CD4-positive, alpha-beta T cell (primary cell): Measurements from ENCODE around the gene PIK3IP1. TPM values are rescaled to one million over a fixed set of nuclear protein-coding genes. Genes with fewer than 3 reads are reported as not detected.

ENCODE experiments used
- ATAC-seq: fragments of 200-7000 bp; cut with Tn5 transposase; one replicate; pipeline ENCODE4 v1.10.0; 2022; ENCODE audit warnings: mild to moderate bottlenecking; ENCODE audit not compliant: poor library complexity
- CTCF ChIA-PET: fragments of 350-600 bp; sonication (Branson Sonifier 250); formaldehyde crosslinking; loops from one replicate; lab custom pipeline; 2021; ENCODE audit warnings: antibody characterized with exemption, inconsistent platforms; lab: Charles Lee
- POLR2A ChIA-PET: fragments of 350-600 bp; sonication (Branson Sonifier 250); formaldehyde crosslinking; loops from one replicate; lab custom pipeline; 2021; ENCODE audit warnings: antibody characterized with exemption, inconsistent platforms; lab: Charles Lee
- DNase-seq, 14 experiments: peaks; one replicate each; pipeline ENCODE4 v3.0.0-alpha.2; 2013 to 2020; ENCODE audit warnings: mixed read lengths in 2 of 14
- H3K27ac ChIP-seq, 2 donors: one replicate each; pipeline versions ENCODE4 v1.5.1 to v1.7.0; 2013; ENCODE audit warnings: low read length in 2 of 2, low read depth in 1 of 2, mild to moderate bottlenecking in 1 of 2
- H3K27me3 ChIP-seq, 2 experiments: 1 replicate in 1 of 2; 2 replicates in 1 of 2; pipeline versions ENCODE4 v1.6.1 to v1.7.0; 2013; ENCODE audit warnings: low read length in 2 of 2, control low read depth in 1 of 2, mild to moderate bottlenecking in 1 of 2, moderate library complexity in 1 of 2; ENCODE audit not compliant: insufficient read depth in 2 of 2, control insufficient read depth in 1 of 2
- H3K36me3 ChIP-seq: one replicate; pipeline ENCODE4 v1.6.1; 2013; ENCODE audit warnings: low read length, control low read depth; ENCODE audit not compliant: insufficient read depth
- H3K4me1 ChIP-seq: one replicate; pipeline ENCODE4 v1.6.1; 2013; ENCODE audit warnings: low read length, control low read depth; ENCODE audit not compliant: insufficient read depth
- H3K4me3 ChIP-seq: one replicate; pipeline ENCODE4 v1.5.1; 2013; ENCODE audit warnings: mild to moderate bottlenecking, low read length, moderate library complexity
- H3K9me3 ChIP-seq, 2 experiments: 1 replicate in 1 of 2; 2 replicates in 1 of 2; pipeline versions ENCODE4 v1.6.1 to v1.7.0; 2013; ENCODE audit warnings: low read length in 2 of 2, mild to moderate bottlenecking in 2 of 2, control low read depth in 1 of 2, moderate library complexity in 1 of 2; ENCODE audit not compliant: control insufficient read depth in 1 of 2, insufficient read depth in 1 of 2
- H3K27ac Mint-ChIP-seq: one replicate; pipeline ENCODE4 v1.8.0; 2020; ENCODE audit warnings: mixed read lengths
- H3K27me3 Mint-ChIP-seq: one replicate; pipeline ENCODE4 v1.8.0; 2021; ENCODE audit warnings: mixed read lengths
- H3K36me3 Mint-ChIP-seq: one replicate; pipeline ENCODE4 v1.8.0; 2021; ENCODE audit warnings: low read depth, mixed read lengths
- H3K4me1 Mint-ChIP-seq: one replicate; pipeline ENCODE4 v1.8.0; 2021; ENCODE audit warnings: low read depth, mixed read lengths
- H3K4me3 Mint-ChIP-seq: one replicate; pipeline ENCODE4 v1.8.0; 2020; ENCODE audit warnings: mild to moderate bottlenecking, mixed read lengths
- H3K9me3 Mint-ChIP-seq: one replicate; pipeline ENCODE4 v1.8.0; 2020; ENCODE audit warnings: mixed read lengths
- CTCF ChIP-seq: fragments of 200-600 bp; IDR thresholded peaks from one replicate; pipeline ENCODE4 v1.8.0; 2022; ENCODE audit warnings: antibody characterized with exemption, mild to moderate bottlenecking
- intact Hi-C, 2 experiments: fragments of 100-400 bp; cut with DNase I in 1 of 2; cut with micrococcal nuclease in 1 of 2; formaldehyde crosslinking; loops; one replicate each; pipeline versions ENCODE4 v1.15.1 to v1.9.0; 2023 to 2025; cut with DNase I, micrococcal nuclease
- total RNA-seq, 174 experiments: library from RNA in 2 of 174; stranded (reverse) in 2 of 174; gene quantifications; one replicate each; pipeline ENCODE4 v1.2.3 and lab custom pipeline; 2021 to 2026

Gene PIK3IP1
- total RNA-seq, 2 experiments from 2014 or later: 1,063 to 1,072 TPM

- Histone ChIP-seq H3K9me3 (no peaks in the 10 kb centered on the region), H3K27ac (no peak overlapping the region), H3K27me3 (no peaks in the 10 kb centered on the region), H3K36me3 (peaks cover 56% of the 10 kb centered on the region), H3K4me3 (no peak overlapping the region), H3K4me1 (peaks cover 32% of the 10 kb centered on the region)
- no peak overlapping the region for H3K4me3 Mint-ChIP-seq
- CTCF ChIA-PET: interaction anchor here (1.7 kb wide), 1 partner anchor 9 kb away, joined by 3 read pairs; no protein-coding TSS in a partner anchor
- H3K27me3 Mint-ChIP-seq: no peaks in the 10 kb centered on the region
- H3K4me1 Mint-ChIP-seq: peaks cover 37% of the 10 kb centered on the region
- no peak for DNase-seq
- no peaks in the 10 kb centered on the region for H3K9me3 Mint-ChIP-seq
- TF ChIP-seq CTCF: no peak
- intact Hi-C loops: no loop called here
- peak overlapping the region; percentile 60 for H3K27ac Mint-ChIP-seq
- POLR2A ChIA-PET: interaction anchor here (1.1 to 20.9 kb wide), 2 partner anchors 18 to 26 kb away, joined by 3 to 1064 read pairs; partner anchors contain the start of gene PIK3IP1
- peaks cover 71% of the 10 kb centered on the region for H3K36me3 Mint-ChIP-seq
- ATAC-seq: no peak
Observed at GRCh38 chr22:31268281-31268680, 24.0 kb downstream of the PIK3IP1 start.

- Mint-ChIP-seq H3K4me3 (no peak overlapping the region), H3K27me3 (no peaks in the 10 kb centered on the region), H3K36me3 (peaks cover 85% of the 10 kb centered on the region), H3K4me1 (peaks cover 11% of the 10 kb centered on the region), H3K27ac (no peak overlapping the region), H3K9me3 (no peaks in the 10 kb centered on the region)
- DNase-seq (no peak), ATAC-seq (no peak)
- no peak for TF ChIP-seq CTCF
- ChIA-PET CTCF (interaction anchor here (0.9 kb wide), 1 partner anchor 9 kb away, joined by 3 read pairs; no protein-coding TSS in a partner anchor), POLR2A (no interaction called here)
- Histone ChIP-seq H3K4me3 (no peak overlapping the region), H3K36me3 (peaks cover 78% of the 10 kb centered on the region), H3K27me3 (no peaks in the 10 kb centered on the region), H3K4me1 (no peaks in the 10 kb centered on the region), H3K9me3 (no peaks in the 10 kb centered on the region), H3K27ac (no peak overlapping the region)
- intact Hi-C loops: no loop called here
Observed at GRCh38 chr22:31263896-31264640, 28.2 kb downstream of the PIK3IP1 start.

GRCh38 chr22:31262312-31263133, 29.8 kb downstream of the PIK3IP1 start:
- H3K4me1 ChIP-seq: no peaks in the 10 kb centered on the region
- no peak overlapping the region for H3K4me3 Mint-ChIP-seq
- H3K27me3 Mint-ChIP-seq: no peaks in the 10 kb centered on the region
- H3K4me3 ChIP-seq: no peak overlapping the region
- H3K9me3 Mint-ChIP-seq: no peaks in the 10 kb centered on the region
- H3K27me3 ChIP-seq: no peaks in the 10 kb centered on the region
- no peak for DNase-seq
- TF ChIP-seq CTCF: no peak
- H3K27ac ChIP-seq: no peak overlapping the region
- H3K27ac Mint-ChIP-seq: no peak overlapping the region
- H3K36me3 ChIP-seq: peaks cover 76% of the 10 kb centered on the region
- peaks cover 81% of the 10 kb centered on the region for H3K36me3 Mint-ChIP-seq
- POLR2A ChIA-PET: interaction anchor here (0.7 kb wide), 1 partner anchor 16 kb away, joined by 6 read pairs; no protein-coding TSS in a partner anchor
- intact Hi-C loops: no loop called here
- CTCF ChIA-PET: no interaction called here
- H3K4me1 Mint-ChIP-seq: peaks cover 12% of the 10 kb centered on the region
- no peaks in the 10 kb centered on the region for H3K9me3 ChIP-seq
- ATAC-seq: no peak
